HEK293 (cell line): Measurements from ENCODE around the gene PPP1R1B.

Experiments used
- CTCF ChIP-seq: fragments of 450-650 bp; formaldehyde crosslinking; IDR thresholded peaks from 2 replicates; pipeline ENCODE4 v1.5.1; 2016; ENCODE audit warnings: missing biosample characterization, missing genetic modification characterization
- GLIS2 ChIP-seq: fragments of 450-650 bp; formaldehyde crosslinking; IDR thresholded peaks from 2 replicates; pipeline ENCODE4 v1.5.1; 2016; ENCODE audit warnings: missing biosample characterization, missing genetic modification characterization
- PBX3 ChIP-seq: sonication (generic); formaldehyde crosslinking; IDR thresholded peaks from 2 replicates; pipeline ENCODE4 v1.8.1; 2022; ENCODE audit warnings: mild to moderate bottlenecking, moderate library complexity, missing genetic modification reagents
- PRDM1 ChIP-seq: fragments of 450-650 bp; formaldehyde crosslinking; IDR thresholded peaks from 2 replicates; pipeline ENCODE4; 2016; ENCODE audit warnings: missing biosample characterization, missing genetic modification characterization
- ZBTB48 ChIP-seq: fragments of 450-650 bp; formaldehyde crosslinking; IDR thresholded peaks from 2 replicates; pipeline ENCODE4 v1.5.1; 2016; ENCODE audit warnings: missing biosample characterization, missing genetic modification characterization
- ZFP3 ChIP-seq: fragments of 450-650 bp; formaldehyde crosslinking; IDR thresholded peaks from 2 replicates; pipeline ENCODE4 v1.5.1; 2016; ENCODE audit warnings: low read depth, missing biosample characterization, missing genetic modification characterization
- ZNF157 ChIP-seq: fragments of 450-650 bp; formaldehyde crosslinking; IDR thresholded peaks from 2 replicates; pipeline ENCODE4 v1.5.1; 2016; ENCODE audit warnings: missing biosample characterization, missing genetic modification characterization
- ZNF292 ChIP-seq: fragments of 450-650 bp; formaldehyde crosslinking; IDR thresholded peaks from 2 replicates; pipeline ENCODE4 v1.5.1; 2016; ENCODE audit warnings: low read depth, missing biosample characterization, missing genetic modification characterization, borderline replicate concordance
- ZNF48 ChIP-seq: fragments of 450-650 bp; formaldehyde crosslinking; IDR thresholded peaks from 2 replicates; pipeline ENCODE4 v1.5.1; 2016; ENCODE audit warnings: missing biosample characterization, missing genetic modification characterization
- ZNF514 ChIP-seq: fragments of 450-650 bp; formaldehyde crosslinking; IDR thresholded peaks from 2 replicates; pipeline ENCODE4 v1.5.1; 2016; ENCODE audit warnings: missing biosample characterization, missing genetic modification characterization
- ZNF585B ChIP-seq: fragments of 450-650 bp; formaldehyde crosslinking; IDR thresholded peaks from 2 replicates; pipeline ENCODE4 v1.5.1; 2016; ENCODE audit warnings: missing biosample characterization, missing genetic modification characterization
- ZNF707 ChIP-seq: fragments of 450-650 bp; formaldehyde crosslinking; IDR thresholded peaks from 2 replicates; pipeline ENCODE4 v1.5.1; 2016; ENCODE audit warnings: missing biosample characterization, missing genetic modification characterization
- TF ChIP-seq, protein P1 (sequence below): fragments of 450-650 bp; formaldehyde crosslinking; IDR thresholded peaks from 2 replicates; pipeline ENCODE4 v1.5.1; 2016; ENCODE audit warnings: missing biosample characterization, missing genetic modification characterization
- TF ChIP-seq, protein P2 (sequence below): fragments of 450-650 bp; formaldehyde crosslinking; IDR thresholded peaks from 2 replicates; pipeline ENCODE4 v1.5.1; 2016; ENCODE audit warnings: missing biosample characterization, missing genetic modification characterization

- TF ChIP-seq CTCF = no peak
- TF ChIP-seq, protein P1, sequence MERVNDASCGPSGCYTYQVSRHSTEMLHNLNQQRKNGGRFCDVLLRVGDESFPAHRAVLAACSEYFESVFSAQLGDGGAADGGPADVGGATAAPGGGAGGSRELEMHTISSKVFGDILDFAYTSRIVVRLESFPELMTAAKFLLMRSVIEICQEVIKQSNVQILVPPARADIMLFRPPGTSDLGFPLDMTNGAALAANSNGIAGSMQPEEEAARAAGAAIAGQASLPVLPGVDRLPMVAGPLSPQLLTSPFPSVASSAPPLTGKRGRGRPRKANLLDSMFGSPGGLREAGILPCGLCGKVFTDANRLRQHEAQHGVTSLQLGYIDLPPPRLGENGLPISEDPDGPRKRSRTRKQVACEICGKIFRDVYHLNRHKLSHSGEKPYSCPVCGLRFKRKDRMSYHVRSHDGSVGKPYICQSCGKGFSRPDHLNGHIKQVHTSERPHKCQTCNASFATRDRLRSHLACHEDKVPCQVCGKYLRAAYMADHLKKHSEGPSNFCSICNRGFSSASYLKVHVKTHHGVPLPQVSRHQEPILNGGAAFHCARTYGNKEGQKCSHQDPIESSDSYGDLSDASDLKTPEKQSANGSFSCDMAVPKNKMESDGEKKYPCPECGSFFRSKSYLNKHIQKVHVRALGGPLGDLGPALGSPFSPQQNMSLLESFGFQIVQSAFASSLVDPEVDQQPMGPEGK (tag by site-specific recombination) = no peak
- no peak for TF ChIP-seq ZFP3 (tag by site-specific recombination)
- TF ChIP-seq ZNF157 = no peak
- TF ChIP-seq ZNF585B (tag by site-specific recombination) = no peak
- no peak for TF ChIP-seq ZBTB48 (tag by site-specific recombination)
- TF ChIP-seq ZNF292 = no peak
- TF ChIP-seq GLIS2 (tag by site-specific recombination) = no peak
- TF ChIP-seq ZNF514 (tag by site-specific recombination) = no peak
- TF ChIP-seq ZNF707 (tag by site-specific recombination) = no peak
- TF ChIP-seq, protein P2, sequence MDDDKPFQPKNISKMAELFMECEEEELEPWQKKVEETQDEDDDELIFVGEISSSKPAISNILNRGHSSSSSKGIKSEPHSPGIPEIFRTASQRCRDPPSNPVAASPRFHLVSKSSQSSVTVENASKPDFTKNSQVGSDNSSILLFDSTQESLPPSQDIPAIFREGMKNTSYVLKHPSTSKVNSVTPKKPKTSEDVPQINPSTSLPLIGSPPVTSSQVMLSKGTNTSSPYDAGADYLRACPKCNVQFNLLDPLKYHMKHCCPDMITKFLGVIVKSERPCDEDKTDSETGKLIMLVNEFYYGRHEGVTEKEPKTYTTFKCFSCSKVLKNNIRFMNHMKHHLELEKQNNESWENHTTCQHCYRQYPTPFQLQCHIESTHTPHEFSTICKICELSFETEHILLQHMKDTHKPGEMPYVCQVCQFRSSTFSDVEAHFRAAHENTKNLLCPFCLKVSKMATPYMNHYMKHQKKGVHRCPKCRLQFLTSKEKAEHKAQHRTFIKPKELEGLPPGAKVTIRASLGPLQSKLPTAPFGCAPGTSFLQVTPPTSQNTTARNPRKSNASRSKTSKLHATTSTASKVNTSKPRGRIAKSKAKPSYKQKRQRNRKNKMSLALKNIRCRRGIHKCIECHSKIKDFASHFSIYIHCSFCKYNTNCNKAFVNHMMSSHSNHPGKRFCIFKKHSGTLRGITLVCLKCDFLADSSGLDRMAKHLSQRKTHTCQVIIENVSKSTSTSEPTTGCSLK (tag by site-specific recombination) = no peak
- TF ChIP-seq ZNF48 (tag by site-specific recombination) = no peak
- no peak for TF ChIP-seq PRDM1 (tag by site-specific recombination)
- TF ChIP-seq PBX3 (CRISPR knock-in tag) = no peak; the same call in 1 of the 2 replicates
These were observed 21.0 kb upstream of the PPP1R1B start for GRCh38 chr17:39605492-39606433.
